Osteoblast (primary cell): ENCODE results near the gene CRYBA1. TPM values are rescaled to one million over a fixed set of nuclear protein-coding genes. Genes with fewer than 3 reads are reported as not detected.
"Not testable (repeated sequence)": the region's sequence is repeated elsewhere in the genome, so short reads cannot be mapped to it uniquely, and the experiment has no call there.

Source experiments
- DNase-seq: peaks from one replicate; pipeline ENCODE4 v3.0.0; 2011; ENCODE audit warnings: low spot score, mixed read lengths; ENCODE audit not compliant: insufficient read length; ENCODE audit errors: missing footprints
- H2AFZ ChIP-seq: 2 replicates; pipeline ENCODE4 v1.6.0; 2011; ENCODE audit warnings: mild to moderate bottlenecking, low read length
- H3K27ac ChIP-seq: 2 replicates; pipeline ENCODE4 v1.5.1; 2011; ENCODE audit warnings: mild to moderate bottlenecking, low read depth, low read length, moderate library complexity
- H3K27me3 ChIP-seq: 2 replicates; pipeline ENCODE4 v1.6.0; 2012; ENCODE audit warnings: mild to moderate bottlenecking, control low read depth, inconsistent platforms, low read length, moderate library complexity; ENCODE audit not compliant: insufficient read depth
- H3K36me3 ChIP-seq: 2 replicates; pipeline ENCODE4 v1.5.1; 2011; ENCODE audit warnings: mild to moderate bottlenecking, low read length, control low read depth, moderate library complexity; ENCODE audit not compliant: insufficient read depth
- H3K4me1 ChIP-seq: 2 replicates; pipeline ENCODE4 v1.5.1; 2011; ENCODE audit warnings: mild to moderate bottlenecking, low read length, control low read depth, moderate library complexity; ENCODE audit not compliant: insufficient read depth
- H3K4me2 ChIP-seq: 2 replicates; pipeline ENCODE4 v1.6.0; 2011; ENCODE audit warnings: mild to moderate bottlenecking, low read length; ENCODE audit not compliant: insufficient read depth
- H3K4me3 ChIP-seq: fragments of 200-600 bp; sonication (generic); 3 replicates; pipeline ENCODE4 v1.5.1; 2012; ENCODE audit warnings: mild to moderate bottlenecking, low read length, inconsistent platforms; ENCODE audit not compliant: insufficient read depth
- H3K79me2 ChIP-seq: 2 replicates; pipeline ENCODE4 v1.6.0; 2012; ENCODE audit warnings: mild to moderate bottlenecking, low read length, control low read depth, inconsistent platforms; ENCODE audit not compliant: insufficient read depth
- H3K9me3 ChIP-seq: 2 replicates; pipeline ENCODE4 v1.5.1; 2011; ENCODE audit warnings: low read depth, low read length, control low read depth
- H4K20me1 ChIP-seq: 2 replicates; pipeline ENCODE4 v1.6.0; 2012; ENCODE audit warnings: mild to moderate bottlenecking, low read length, control low read depth; ENCODE audit not compliant: insufficient read depth
- total RNA-seq: library from RNA; depleted of rRNA; stranded (reverse); fragments of >200 nt; gene quantifications from 2 replicates; pipeline ENCODE4 v1.2.3, GENCODE V29; 2012
- TF ChIP-seq, protein P1 (sequence below): IDR thresholded peaks from 2 replicates; pipeline ENCODE4 v1.5.1; 2011; ENCODE audit warnings: mild to moderate bottlenecking, low read depth, low read length, moderate library complexity; ENCODE audit errors: extremely low read depth

Gene CRYBA1
- total RNA-seq, 1 donor = not detected

DNA sequence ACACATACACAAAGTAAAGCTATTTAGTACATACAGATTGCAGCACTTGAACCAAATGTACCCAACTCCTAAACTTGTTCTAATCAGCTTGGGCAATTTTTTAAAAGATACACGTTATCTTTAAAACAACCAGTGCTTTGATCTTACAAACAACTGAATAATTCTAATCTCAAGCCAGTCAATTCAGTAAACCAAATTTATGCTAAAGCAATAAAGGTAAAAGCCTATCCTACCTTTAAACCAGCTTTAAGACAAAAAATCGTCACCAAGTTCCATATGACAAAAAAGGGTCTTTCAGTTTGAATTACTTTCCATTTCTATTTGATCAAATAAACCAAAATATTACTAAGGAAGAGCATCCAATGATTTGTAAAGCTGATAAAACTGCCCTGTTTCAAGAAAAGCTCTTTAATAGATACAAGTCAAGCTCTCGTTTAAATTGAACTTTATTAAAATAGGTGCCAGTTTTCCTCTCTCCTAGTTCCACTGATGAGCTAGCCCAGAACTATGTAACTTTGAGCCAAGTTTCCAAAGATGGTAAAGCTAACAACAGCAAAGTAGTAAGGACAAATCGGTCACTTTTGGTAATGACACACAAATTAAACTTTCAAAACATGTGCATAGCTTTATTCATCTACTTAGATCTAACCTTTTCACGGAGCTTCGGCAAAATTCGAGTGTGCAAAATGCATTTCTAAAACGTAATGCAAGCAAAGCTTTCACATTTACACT lies 10.2 kb downstream of the CRYBA1 start:
- H3K4me3 ChIP-seq = peak overlapping the region; percentile 33
- H3K27ac ChIP-seq = peak overlapping the region; percentile 40
- H3K4me2 ChIP-seq = peak overlapping the region; percentile 77
- H3K79me2 ChIP-seq = peaks cover 38% of the 10 kb centered on the region
- no peak overlapping the region for H2AFZ ChIP-seq
- H3K4me1 ChIP-seq = peaks cover 47% of the 10 kb centered on the region
- H3K9me3 ChIP-seq = no peaks in the 10 kb centered on the region
- peaks cover 13% of the 10 kb centered on the region for H4K20me1 ChIP-seq
- DNase-seq = no peak
- no peaks in the 10 kb centered on the region for H3K27me3 ChIP-seq
- peaks cover 26% of the 10 kb centered on the region for H3K36me3 ChIP-seq
- TF ChIP-seq, protein P1, sequence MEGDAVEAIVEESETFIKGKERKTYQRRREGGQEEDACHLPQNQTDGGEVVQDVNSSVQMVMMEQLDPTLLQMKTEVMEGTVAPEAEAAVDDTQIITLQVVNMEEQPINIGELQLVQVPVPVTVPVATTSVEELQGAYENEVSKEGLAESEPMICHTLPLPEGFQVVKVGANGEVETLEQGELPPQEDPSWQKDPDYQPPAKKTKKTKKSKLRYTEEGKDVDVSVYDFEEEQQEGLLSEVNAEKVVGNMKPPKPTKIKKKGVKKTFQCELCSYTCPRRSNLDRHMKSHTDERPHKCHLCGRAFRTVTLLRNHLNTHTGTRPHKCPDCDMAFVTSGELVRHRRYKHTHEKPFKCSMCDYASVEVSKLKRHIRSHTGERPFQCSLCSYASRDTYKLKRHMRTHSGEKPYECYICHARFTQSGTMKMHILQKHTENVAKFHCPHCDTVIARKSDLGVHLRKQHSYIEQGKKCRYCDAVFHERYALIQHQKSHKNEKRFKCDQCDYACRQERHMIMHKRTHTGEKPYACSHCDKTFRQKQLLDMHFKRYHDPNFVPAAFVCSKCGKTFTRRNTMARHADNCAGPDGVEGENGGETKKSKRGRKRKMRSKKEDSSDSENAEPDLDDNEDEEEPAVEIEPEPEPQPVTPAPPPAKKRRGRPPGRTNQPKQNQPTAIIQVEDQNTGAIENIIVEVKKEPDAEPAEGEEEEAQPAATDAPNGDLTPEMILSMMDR = no peak

DNA sequence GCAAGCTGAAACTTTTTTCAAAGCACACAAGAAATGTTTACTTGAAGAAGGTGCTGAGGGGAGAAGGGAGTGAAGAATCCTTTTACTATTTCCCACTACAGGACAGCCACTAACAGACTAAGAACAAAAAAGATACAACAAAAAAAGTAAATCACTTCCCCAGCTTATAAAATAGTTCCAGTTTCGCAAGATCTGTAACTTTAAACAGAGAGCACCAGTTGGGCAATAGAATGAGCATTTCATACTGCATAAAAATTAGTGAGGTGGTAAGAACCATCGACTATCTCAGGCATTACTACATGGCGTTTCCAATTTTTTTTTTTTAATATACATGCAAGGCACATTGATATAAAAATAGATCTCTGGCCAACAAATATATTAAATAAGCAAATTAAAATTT lies 11.1 kb downstream of the CRYBA1 start:
- Histone ChIP-seq H4K20me1 (peaks cover 14% of the 10 kb centered on the region), H3K79me2 (peaks cover 46% of the 10 kb centered on the region)

DNA sequence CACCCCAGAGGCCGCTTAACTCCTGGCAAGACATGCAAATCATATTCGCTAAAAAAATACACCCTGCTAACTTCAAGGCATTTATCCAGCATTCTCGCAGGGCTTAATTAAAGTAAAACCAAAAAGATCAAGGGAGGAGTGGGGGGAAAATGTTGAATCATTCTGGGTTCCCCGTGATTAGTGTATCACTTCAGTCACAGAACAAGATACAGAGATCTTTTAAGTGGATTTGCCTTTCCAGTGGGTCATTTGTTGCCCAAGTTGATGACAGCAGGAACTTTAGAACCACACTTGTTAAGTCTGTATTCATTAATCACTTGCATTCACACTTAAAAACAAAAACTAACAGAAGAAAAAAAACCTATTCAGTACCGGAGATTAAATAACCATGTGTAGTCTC lies 17.3 kb downstream of the CRYBA1 start:
- DNase-seq = no peak
- H3K79me2 ChIP-seq = peaks cover 87% of the 10 kb centered on the region
- no peaks in the 10 kb centered on the region for H3K27me3 ChIP-seq
- peaks cover 79% of the 10 kb centered on the region for H3K36me3 ChIP-seq
- TF ChIP-seq, protein P1 = no peak
- no peak overlapping the region for H3K4me2 ChIP-seq
- H3K4me3 ChIP-seq = no peak overlapping the region
- no peak overlapping the region for H2AFZ ChIP-seq
- H3K9me3 ChIP-seq = no peaks in the 10 kb centered on the region
- peaks cover 2% of the 10 kb centered on the region for H3K4me1 ChIP-seq
- H4K20me1 ChIP-seq = peaks cover 38% of the 10 kb centered on the region
- H3K27ac ChIP-seq = no peak overlapping the region

More for the DNA sequence above, 11.1 kb downstream of the CRYBA1 start:
- Histone ChIP-seq H3K9me3 (no peaks in the 10 kb centered on the region), H3K4me1 (peaks cover 44% of the 10 kb centered on the region), H3K27ac (peak overlapping the region; percentile 40), H3K4me3 (peak overlapping the region; percentile 33), H3K27me3 (no peaks in the 10 kb centered on the region), H2AFZ (no peak overlapping the region), H3K36me3 (peaks cover 34% of the 10 kb centered on the region), H3K4me2 (peak overlapping the region; percentile 77)
- TF ChIP-seq, protein P1 = no peak
- no peak for DNase-seq

DNA sequence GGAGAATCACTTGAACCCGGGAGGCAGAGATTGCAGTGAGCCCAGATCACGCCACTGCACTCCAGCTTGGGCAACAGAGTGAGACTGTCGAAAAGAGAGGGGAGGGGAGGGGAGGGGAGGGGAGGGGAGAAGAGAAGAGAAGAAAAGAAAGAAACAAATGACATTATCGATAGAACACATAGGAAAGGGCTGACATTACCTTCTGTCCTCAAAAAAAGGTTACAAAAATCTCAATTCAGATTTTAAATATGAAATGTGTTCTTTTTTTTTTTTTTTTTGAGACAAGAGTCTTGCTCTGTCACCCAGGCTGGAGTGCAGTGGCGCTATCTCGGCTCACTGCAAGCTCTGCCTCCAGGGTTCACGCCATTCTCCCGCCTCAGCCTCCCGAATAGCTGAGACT lies 25.3 kb downstream of the CRYBA1 start:
- Histone ChIP-seq H3K36me3 (peaks cover 70% of the 10 kb centered on the region), H4K20me1 (peaks cover 68% of the 10 kb centered on the region), H3K79me2 (peaks cover 95% of the 10 kb centered on the region)
- not testable (repeated sequence) for H3K9me3 ChIP-seq, H3K27me3 ChIP-seq, H2AFZ ChIP-seq, DNase-seq, H3K4me1 ChIP-seq, H3K4me3 ChIP-seq, H3K4me2 ChIP-seq, H3K27ac ChIP-seq
